Transverse colon (tissue), 4 donors: ENCODE results near the gene PPP1R13B.

ENCODE experiments used
- CTCF ChIP-seq, 5 experiments: fragments of 200-600 bp in 3 of 5; fragments of 450-650 bp in 2 of 5; sonication (generic) in 3 of 5; IDR thresholded peaks; 1 replicate in 2 of 5; 2 replicates in 3 of 5; pipeline ENCODE4 v1.5.1; 2016 to 2017; ENCODE audit warnings: antibody characterized with exemption in 5 of 5, inconsistent platforms in 3 of 5, mild to moderate bottlenecking in 2 of 5, moderate library complexity in 1 of 5
- EP300 ChIP-seq: sonication (generic); formaldehyde crosslinking; IDR thresholded peaks from one replicate; pipeline ENCODE4 v1.6.1; 2017; ENCODE audit warnings: antibody characterized with exemption, low read depth
- POLR2A ChIP-seq: fragments of 450-650 bp; IDR thresholded peaks from one replicate; pipeline ENCODE4 v1.6.1; 2016; ENCODE audit warnings: antibody characterized with exemption, mild to moderate bottlenecking, moderate library complexity
- POLR2AphosphoS5 ChIP-seq, 3 donors: sonication (generic); formaldehyde crosslinking; IDR thresholded peaks; one replicate each; pipeline ENCODE4 v1.6.1; 2016; ENCODE audit warnings: antibody characterized with exemption in 3 of 3

- TF ChIP-seq POLR2A (no peak), CTCF (IDR thresholded peaks at IDR 0.05) (no peak), EP300 (no peak), POLR2AphosphoS5 (IDR thresholded peaks at IDR 0.05) (no peak)
Observed at GRCh38 chr14:103819503-103820307, 27.7 kb downstream of the PPP1R13B start.
